Adrenal gland (tissue), 5 donors: Measurements from ENCODE around the gene ANKRD53.

Experiments used
- POLR2A ChIP-seq, 2 donors: fragments of 450-650 bp; IDR thresholded peaks; one replicate each; pipeline ENCODE4 v1.6.1; 2017; ENCODE audit warnings: antibody characterized with exemption in 2 of 2, mild to moderate bottlenecking in 2 of 2, moderate library complexity in 1 of 2
- TF ChIP-seq, protein P1 (sequence below), 6 experiments: fragments of 450-650 bp in 4 of 6; fragments of 200-600 bp in 2 of 6; sonication (generic) in 1 of 6; IDR thresholded peaks; 1 replicate in 5 of 6; 2 replicates in 1 of 6; pipeline versions ENCODE4 v1.5.1 to v1.8.0; 2016 to 2021; ENCODE audit warnings: antibody characterized with exemption in 6 of 6, mild to moderate bottlenecking in 2 of 6, moderate library complexity in 1 of 6
- donor health status: DM: no; HTN: no; CAD: no.

GRCh38 chr2:70981421-70981820 lies 3.0 kb downstream of the ANKRD53 start:
- TF ChIP-seq, protein P1, sequence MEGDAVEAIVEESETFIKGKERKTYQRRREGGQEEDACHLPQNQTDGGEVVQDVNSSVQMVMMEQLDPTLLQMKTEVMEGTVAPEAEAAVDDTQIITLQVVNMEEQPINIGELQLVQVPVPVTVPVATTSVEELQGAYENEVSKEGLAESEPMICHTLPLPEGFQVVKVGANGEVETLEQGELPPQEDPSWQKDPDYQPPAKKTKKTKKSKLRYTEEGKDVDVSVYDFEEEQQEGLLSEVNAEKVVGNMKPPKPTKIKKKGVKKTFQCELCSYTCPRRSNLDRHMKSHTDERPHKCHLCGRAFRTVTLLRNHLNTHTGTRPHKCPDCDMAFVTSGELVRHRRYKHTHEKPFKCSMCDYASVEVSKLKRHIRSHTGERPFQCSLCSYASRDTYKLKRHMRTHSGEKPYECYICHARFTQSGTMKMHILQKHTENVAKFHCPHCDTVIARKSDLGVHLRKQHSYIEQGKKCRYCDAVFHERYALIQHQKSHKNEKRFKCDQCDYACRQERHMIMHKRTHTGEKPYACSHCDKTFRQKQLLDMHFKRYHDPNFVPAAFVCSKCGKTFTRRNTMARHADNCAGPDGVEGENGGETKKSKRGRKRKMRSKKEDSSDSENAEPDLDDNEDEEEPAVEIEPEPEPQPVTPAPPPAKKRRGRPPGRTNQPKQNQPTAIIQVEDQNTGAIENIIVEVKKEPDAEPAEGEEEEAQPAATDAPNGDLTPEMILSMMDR (IDR thresholded peaks at IDR 0.05) = no peak
- no peak for TF ChIP-seq POLR2A (IDR thresholded peaks at IDR 0.05)
